GM23338 (cell line): Measurements from ENCODE around the gene USP8.
"Not testable (repeated sequence)": the region's sequence is repeated elsewhere in the genome, so short reads cannot be mapped to it uniquely, and the experiment has no call there.

ENCODE experiments used
- EZH2 ChIP-seq: fragments of 200-600 bp; sonication (generic); IDR thresholded peaks from one replicate; pipeline ENCODE4 v1.8.0; 2017; ENCODE audit warnings: antibody characterized with exemption, mild to moderate bottlenecking, low read depth; ENCODE audit not compliant: unreplicated experiment
- EZH2phosphoT487 ChIP-seq: fragments of 200-600 bp; sonication (generic); IDR thresholded peaks from one replicate; pipeline ENCODE4 v1.8.1; 2018; ENCODE audit warnings: antibody characterized with exemption; ENCODE audit not compliant: unreplicated experiment
- POLR2AphosphoS5 ChIP-seq: IDR thresholded peaks from 2 replicates; pipeline ENCODE4 v1.6.1; 2016; ENCODE audit warnings: antibody characterized with exemption, low read depth
- TF ChIP-seq, protein P1 (sequence below), 2 experiments: fragments of 200-600 bp in 1 of 2; sonication (generic) in 1 of 2; conservative IDR thresholded peaks; 2 replicates each; pipeline versions ENCODE4 v1.5.1 to v1.6.1; 2016 to 2017; ENCODE audit warnings: antibody characterized with exemption in 2 of 2, low read depth in 2 of 2, mild to moderate bottlenecking in 2 of 2, moderate library complexity in 1 of 2
- TF ChIP-seq, protein P2 (sequence below): IDR thresholded peaks from one replicate; pipeline ENCODE4 v1.6.1; 2018; ENCODE audit warnings: antibody characterized with exemption; ENCODE audit not compliant: unreplicated experiment
- TF ChIP-seq, protein P3 (sequence below): fragments of 250-450 bp; sonication (Bioruptor Pico); IDR thresholded peaks from 2 replicates; pipeline ENCODE4 v1.5.0; 2020; ENCODE audit warnings: mild to moderate bottlenecking, moderate library complexity

DNA sequence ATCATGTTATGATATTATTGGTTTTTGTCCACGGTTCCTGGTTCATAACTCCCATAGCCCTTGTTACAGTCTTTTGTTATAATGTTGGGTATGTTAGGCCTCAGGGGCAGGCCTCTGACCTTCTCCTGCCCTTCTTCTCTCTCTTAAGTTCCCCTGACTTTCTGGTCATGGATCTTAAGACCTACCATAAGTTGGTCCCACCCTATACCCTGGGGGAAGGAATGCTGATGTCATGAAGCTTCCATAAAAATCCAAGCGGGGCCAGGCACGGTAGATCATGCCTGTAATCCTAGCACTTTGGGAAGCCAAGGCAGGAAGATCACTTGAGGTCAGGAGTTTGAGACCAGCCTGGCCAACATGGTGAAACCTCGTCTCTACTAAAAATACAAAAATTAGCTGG, 32.6 kb upstream of the USP8 start:
- TF ChIP-seq, protein P1, sequence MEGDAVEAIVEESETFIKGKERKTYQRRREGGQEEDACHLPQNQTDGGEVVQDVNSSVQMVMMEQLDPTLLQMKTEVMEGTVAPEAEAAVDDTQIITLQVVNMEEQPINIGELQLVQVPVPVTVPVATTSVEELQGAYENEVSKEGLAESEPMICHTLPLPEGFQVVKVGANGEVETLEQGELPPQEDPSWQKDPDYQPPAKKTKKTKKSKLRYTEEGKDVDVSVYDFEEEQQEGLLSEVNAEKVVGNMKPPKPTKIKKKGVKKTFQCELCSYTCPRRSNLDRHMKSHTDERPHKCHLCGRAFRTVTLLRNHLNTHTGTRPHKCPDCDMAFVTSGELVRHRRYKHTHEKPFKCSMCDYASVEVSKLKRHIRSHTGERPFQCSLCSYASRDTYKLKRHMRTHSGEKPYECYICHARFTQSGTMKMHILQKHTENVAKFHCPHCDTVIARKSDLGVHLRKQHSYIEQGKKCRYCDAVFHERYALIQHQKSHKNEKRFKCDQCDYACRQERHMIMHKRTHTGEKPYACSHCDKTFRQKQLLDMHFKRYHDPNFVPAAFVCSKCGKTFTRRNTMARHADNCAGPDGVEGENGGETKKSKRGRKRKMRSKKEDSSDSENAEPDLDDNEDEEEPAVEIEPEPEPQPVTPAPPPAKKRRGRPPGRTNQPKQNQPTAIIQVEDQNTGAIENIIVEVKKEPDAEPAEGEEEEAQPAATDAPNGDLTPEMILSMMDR (conservative IDR thresholded peaks at IDR 0.05; ENCODE audit: low read depth in 2 of 2): not testable (repeated sequence)
- not testable (repeated sequence) for TF ChIP-seq EZH2, POLR2AphosphoS5, EZH2phosphoT487
- TF ChIP-seq, protein P2, sequence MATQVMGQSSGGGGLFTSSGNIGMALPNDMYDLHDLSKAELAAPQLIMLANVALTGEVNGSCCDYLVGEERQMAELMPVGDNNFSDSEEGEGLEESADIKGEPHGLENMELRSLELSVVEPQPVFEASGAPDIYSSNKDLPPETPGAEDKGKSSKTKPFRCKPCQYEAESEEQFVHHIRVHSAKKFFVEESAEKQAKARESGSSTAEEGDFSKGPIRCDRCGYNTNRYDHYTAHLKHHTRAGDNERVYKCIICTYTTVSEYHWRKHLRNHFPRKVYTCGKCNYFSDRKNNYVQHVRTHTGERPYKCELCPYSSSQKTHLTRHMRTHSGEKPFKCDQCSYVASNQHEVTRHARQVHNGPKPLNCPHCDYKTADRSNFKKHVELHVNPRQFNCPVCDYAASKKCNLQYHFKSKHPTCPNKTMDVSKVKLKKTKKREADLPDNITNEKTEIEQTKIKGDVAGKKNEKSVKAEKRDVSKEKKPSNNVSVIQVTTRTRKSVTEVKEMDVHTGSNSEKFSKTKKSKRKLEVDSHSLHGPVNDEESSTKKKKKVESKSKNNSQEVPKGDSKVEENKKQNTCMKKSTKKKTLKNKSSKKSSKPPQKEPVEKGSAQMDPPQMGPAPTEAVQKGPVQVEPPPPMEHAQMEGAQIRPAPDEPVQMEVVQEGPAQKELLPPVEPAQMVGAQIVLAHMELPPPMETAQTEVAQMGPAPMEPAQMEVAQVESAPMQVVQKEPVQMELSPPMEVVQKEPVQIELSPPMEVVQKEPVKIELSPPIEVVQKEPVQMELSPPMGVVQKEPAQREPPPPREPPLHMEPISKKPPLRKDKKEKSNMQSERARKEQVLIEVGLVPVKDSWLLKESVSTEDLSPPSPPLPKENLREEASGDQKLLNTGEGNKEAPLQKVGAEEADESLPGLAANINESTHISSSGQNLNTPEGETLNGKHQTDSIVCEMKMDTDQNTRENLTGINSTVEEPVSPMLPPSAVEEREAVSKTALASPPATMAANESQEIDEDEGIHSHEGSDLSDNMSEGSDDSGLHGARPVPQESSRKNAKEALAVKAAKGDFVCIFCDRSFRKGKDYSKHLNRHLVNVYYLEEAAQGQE: not testable (repeated sequence)
- TF ChIP-seq, protein P3, sequence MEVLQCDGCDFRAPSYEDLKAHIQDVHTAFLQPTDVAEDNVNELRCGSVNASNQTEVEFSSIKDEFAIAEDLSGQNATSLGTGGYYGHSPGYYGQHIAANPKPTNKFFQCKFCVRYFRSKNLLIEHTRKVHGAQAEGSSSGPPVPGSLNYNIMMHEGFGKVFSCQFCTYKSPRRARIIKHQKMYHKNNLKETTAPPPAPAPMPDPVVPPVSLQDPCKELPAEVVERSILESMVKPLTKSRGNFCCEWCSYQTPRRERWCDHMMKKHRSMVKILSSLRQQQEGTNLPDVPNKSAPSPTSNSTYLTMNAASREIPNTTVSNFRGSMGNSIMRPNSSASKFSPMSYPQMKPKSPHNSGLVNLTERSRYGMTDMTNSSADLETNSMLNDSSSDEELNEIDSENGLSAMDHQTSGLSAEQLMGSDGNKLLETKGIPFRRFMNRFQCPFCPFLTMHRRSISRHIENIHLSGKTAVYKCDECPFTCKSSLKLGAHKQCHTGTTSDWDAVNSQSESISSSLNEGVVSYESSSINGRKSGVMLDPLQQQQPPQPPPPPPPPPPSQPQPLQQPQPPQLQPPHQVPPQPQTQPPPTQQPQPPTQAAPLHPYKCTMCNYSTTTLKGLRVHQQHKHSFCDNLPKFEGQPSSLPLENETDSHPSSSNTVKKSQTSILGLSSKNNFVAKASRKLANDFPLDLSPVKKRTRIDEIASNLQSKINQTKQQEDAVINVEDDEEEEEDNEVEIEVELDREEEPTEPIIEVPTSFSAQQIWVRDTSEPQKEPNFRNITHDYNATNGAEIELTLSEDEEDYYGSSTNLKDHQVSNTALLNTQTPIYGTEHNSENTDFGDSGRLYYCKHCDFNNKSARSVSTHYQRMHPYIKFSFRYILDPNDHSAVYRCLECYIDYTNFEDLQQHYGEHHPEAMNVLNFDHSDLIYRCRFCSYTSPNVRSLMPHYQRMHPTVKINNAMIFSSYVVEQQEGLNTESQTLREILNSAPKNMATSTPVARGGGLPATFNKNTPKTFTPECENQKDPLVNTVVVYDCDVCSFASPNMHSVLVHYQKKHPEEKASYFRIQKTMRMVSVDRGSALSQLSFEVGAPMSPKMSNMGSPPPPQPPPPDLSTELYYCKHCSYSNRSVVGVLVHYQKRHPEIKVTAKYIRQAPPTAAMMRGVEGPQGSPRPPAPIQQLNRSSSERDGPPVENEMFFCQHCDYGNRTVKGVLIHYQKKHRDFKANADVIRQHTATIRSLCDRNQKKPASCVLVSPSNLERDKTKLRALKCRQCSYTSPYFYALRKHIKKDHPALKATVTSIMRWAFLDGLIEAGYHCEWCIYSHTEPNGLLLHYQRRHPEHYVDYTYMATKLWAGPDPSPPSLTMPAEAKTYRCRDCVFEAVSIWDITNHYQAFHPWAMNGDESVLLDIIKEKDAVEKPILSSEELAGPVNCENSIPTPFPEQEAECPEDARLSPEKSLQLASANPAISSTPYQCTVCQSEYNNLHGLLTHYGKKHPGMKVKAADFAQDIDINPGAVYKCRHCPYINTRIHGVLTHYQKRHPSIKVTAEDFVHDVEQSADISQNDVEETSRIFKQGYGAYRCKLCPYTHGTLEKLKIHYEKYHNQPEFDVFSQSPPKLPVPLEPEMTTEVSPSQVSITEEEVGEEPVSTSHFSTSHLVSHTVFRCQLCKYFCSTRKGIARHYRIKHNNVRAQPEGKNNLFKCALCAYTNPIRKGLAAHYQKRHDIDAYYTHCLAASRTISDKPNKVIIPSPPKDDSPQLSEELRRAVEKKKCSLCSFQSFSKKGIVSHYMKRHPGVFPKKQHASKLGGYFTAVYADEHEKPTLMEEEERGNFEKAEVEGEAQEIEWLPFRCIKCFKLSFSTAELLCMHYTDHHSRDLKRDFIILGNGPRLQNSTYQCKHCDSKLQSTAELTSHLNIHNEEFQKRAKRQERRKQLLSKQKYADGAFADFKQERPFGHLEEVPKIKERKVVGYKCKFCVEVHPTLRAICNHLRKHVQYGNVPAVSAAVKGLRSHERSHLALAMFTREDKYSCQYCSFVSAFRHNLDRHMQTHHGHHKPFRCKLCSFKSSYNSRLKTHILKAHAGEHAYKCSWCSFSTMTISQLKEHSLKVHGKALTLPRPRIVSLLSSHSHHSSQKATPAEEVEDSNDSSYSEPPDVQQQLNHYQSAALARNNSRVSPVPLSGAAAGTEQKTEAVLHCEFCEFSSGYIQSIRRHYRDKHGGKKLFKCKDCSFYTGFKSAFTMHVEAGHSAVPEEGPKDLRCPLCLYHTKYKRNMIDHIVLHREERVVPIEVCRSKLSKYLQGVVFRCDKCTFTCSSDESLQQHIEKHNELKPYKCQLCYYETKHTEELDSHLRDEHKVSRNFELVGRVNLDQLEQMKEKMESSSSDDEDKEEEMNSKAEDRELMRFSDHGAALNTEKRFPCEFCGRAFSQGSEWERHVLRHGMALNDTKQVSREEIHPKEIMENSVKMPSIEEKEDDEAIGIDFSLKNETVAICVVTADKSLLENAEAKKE (CRISPR knock-in tag): not testable (repeated sequence)
